ENCODE data around the gene ZAP70.
A peak's percentile ranks its signal among the peaks of the same experiment; 100 is the strongest.

The ZAP70 gene

DNA sequence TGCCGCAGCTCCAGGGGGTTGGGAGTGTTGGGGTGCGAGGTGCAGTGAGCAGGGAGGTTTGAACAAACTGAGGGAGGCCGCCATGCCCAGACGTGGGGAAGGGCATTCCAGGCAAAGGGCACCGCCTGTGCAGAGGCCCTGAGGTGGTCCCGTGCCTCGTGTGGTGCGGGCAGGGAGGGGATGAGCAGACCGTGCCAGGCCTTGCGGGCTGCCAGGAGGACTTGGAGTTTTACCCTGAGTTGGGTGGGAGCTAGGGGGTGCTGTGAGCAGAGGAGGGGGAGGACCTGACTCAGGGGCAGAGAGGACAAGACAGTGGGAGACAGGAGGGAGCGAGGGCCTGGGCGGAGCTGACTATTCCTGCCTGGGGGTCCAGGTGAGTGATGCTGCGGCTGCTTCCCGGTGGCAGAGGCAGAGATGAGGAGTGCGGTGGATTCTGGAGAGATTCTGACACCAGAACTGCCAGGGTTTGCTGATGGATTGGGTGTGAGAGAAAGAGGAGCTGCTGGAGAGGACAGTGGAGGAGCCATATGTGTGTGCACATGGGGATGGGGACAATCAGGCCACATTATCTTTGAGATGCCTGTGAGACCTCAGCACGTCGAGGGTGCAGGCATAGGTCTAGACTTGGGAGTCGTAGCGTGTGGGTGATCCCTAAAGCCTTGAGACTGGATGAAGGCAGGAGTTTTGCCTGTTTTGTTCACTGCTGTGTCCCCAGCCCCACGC, 23.4 kb downstream of the ZAP70 start:
- no peaks in the 10 kb centered on the region for H3K9me3 Mint-ChIP-seq
- H3K4me1 Mint-ChIP-seq (ENCODE audit: low read depth in 2 of 2), result peaks cover 38 to 46% of the 10 kb centered on the region in 2 donors
- no peak overlapping the region for H3K4me3 Mint-ChIP-seq
- H3K36me3 Mint-ChIP-seq (ENCODE audit: insufficient read depth), result peaks cover 93% of the 10 kb centered on the region
- no peaks in the 10 kb centered on the region for H3K27me3 Mint-ChIP-seq
- peak overlapping the region; percentile 13 to 74 for H3K27ac Mint-ChIP-seq
- no peak for DNase-seq
- ATAC-seq (replicated peaks), result no peak

DNA sequence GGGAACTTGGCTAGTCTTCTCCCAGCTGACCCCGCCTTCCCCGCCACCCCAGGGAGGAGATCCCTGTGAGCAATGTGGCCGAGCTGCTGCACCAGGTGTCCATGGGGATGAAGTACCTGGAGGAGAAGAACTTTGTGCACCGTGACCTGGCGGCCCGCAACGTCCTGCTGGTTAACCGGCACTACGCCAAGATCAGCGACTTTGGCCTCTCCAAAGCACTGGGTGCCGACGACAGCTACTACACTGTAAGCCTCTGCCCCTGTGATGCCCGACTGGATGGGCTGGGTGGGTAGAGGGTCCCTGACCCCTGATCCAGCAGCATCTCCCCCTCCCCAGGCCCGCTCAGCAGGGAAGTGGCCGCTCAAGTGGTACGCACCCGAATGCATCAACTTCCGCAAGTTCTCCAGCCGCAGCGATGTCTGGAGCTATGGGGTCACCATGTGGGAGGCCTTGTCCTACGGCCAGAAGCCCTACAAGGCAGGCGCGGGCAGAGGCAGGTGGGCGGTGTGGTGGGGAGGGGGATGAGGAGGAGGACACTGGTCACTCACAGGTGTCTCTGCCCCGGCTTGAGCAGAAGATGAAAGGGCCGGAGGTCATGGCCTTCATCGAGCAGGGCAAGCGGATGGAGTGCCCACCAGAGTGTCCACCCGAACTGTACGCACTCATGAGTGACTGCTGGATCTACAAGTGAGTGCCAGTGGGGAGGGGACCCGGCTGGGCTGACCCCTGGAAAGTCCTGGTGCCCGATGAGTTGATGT, 24.2 kb downstream of the ZAP70 start:
- no peak overlapping the region for H3K4me3 Mint-ChIP-seq
- peak overlapping the region in 1 of 2 donors; percentile 74 for H3K27ac Mint-ChIP-seq
- no peaks in the 10 kb centered on the region for H3K27me3 Mint-ChIP-seq
- ATAC-seq (replicated peaks) (no peak), DNase-seq (no peak)
- H3K4me1 Mint-ChIP-seq (ENCODE audit: low read depth in 2 of 2), result peaks cover 44 to 47% of the 10 kb centered on the region in 2 donors
- no peaks in the 10 kb centered on the region for H3K9me3 Mint-ChIP-seq
- peaks cover 92% of the 10 kb centered on the region for H3K36me3 Mint-ChIP-seq (ENCODE audit: insufficient read depth)

DNA sequence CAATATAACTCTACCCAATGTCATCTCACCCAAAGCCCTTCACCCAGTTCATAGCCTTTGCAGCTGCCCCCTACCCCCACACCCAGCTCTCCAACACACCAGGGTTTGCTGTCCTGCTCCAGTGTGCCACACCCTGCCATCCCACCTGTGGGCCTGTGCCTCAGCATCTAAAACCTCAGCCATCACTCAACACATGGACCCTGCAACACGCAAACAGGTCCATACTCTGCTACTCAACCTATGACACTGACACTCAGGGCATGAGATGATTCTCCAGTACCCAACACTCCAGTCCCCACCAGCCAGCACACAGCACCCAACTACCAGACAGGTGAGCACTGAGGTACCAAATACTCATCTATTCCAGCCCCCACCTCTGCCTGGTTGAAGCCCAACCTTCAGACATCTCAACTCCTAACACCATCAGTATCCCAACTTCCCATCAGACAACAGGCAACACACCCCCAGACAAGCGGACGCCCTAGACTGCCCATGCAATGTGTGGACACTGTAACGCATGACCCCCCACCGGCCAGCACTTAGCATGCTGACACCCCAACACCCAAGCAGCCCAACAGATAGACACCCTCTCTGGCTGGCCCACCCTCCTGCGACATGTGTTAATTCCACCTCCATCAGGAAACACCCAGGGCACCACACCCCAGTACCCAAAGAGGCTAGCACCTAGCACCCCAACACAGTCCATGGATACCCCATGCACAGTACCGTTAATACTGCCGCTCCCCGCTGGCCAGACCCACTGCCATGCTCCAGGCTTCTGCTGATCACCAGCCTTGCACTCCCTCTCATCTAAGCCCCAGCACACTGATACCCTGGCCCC, 25.0 kb downstream of the ZAP70 start:
- Mint-ChIP-seq H3K4me1 (ENCODE audit: low read depth in 2 of 2) (peaks cover 50 to 52% of the 10 kb centered on the region in 2 donors), H3K27ac (peak overlapping the region; percentile 74 to 83), H3K4me3 (peak overlapping the region; percentile 3 to 16), H3K9me3 (no peaks in the 10 kb centered on the region), H3K27me3 (no peaks in the 10 kb centered on the region), H3K36me3 (ENCODE audit: insufficient read depth) (peaks cover 87% of the 10 kb centered on the region)
- ATAC-seq (replicated peaks) (no peak), DNase-seq (no peak)

DNA sequence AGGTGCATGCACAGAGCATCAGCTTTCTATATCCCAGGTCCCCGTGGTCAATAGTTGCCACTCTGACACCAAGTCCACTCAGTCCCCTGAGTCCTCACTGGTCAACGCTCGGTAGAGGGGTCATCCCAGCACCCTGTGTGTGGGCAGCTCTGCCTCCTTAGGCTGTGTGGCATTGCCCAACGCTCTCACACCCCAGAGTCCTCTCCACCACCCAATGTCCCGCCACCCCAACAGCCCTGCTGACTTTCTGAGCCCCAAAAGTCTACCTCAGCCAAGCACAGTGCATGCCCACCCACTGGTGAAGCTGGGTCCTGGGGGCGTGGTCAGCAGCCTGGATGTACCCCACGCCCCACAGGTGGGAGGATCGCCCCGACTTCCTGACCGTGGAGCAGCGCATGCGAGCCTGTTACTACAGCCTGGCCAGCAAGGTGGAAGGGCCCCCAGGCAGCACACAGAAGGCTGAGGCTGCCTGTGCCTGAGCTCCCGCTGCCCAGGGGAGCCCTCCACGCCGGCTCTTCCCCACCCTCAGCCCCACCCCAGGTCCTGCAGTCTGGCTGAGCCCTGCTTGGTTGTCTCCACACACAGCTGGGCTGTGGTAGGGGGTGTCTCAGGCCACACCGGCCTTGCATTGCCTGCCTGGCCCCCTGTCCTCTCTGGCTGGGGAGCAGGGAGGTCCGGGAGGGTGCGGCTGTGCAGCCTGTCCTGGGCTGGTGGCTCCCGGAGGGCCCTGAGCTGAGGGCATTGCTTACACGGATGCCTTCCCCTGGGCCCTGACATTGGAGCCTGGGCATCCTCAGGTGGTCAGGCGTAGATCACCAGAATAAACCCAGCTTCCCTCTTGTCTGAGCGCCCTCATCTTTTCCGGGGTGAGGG, 25.9 kb downstream of the ZAP70 start:
- Mint-ChIP-seq H3K36me3 (ENCODE audit: insufficient read depth) (peaks cover 80% of the 10 kb centered on the region), H3K4me3 (peak overlapping the region; percentile 3 to 18), H3K27me3 (no peaks in the 10 kb centered on the region), H3K9me3 (no peaks in the 10 kb centered on the region), H3K27ac (peak overlapping the region; percentile 74 to 83), H3K4me1 (ENCODE audit: low read depth in 2 of 2) (peaks cover 55 to 57% of the 10 kb centered on the region in 2 donors)
- ATAC-seq (replicated peaks) (no peak), DNase-seq (no peak)

DNA sequence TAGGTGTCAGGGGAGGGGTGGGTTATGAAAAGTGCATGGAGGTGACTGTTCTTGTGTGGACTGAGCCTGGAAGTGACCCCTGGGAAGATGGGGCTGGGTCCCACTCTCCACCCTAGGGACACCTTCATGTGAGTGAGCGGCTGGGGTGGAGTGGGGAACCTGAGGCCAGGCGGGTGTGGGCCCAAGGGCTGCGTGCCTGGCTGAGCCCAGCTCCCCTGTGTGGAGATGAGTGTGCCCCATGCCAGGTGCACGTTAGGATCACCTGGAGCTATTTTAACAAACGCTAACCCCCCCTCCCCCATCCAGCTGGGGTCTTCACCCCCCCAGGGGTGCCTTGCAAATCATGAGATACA, 26.5 kb downstream of the ZAP70 start:
- H3K27me3 Mint-ChIP-seq, result no peaks in the 10 kb centered on the region
- ATAC-seq (replicated peaks), result no peak
- peak overlapping the region; percentile 18 to 65 for H3K4me3 Mint-ChIP-seq
- H3K27ac Mint-ChIP-seq, result peak overlapping the region in 1 of 2 donors; percentile 91
- no peaks in the 10 kb centered on the region for H3K9me3 Mint-ChIP-seq
- peaks cover 74% of the 10 kb centered on the region for H3K36me3 Mint-ChIP-seq (ENCODE audit: insufficient read depth)
- DNase-seq, result no peak
- peaks cover 59 to 62% of the 10 kb centered on the region in 2 donors for H3K4me1 Mint-ChIP-seq (ENCODE audit: low read depth in 2 of 2)

DNA sequence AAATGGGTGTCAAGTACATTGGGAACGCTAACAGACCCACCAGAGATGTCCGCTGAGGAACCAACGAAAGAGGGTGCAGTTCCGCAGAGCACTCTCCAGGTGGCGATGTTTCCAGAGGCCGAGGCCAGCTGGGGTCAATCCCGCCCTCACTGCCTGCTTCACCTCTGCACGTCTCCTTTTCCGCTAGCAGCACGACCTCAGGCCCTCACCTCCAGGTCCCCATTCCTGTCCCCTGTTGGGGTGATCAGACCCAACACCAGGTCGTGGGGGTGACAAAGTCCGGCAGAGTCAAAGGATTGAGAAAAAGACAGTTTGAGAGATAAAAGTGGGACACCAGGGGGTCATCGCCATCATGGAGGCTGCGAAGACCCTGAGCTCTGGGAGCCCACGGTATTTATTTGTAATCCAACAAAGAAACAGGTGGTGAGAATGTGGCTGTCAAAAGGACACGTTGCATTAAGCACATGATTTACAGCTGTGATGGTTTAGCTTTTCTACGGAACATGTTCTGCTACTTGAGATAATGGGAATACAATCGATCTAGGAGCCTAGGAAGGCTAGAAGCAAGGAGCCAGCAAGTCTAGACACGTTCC, 27.3 kb downstream of the ZAP70 start:
- no peaks in the 10 kb centered on the region for H3K27me3 Mint-ChIP-seq
- peak overlapping the region; percentile 91 for H3K27ac Mint-ChIP-seq
- DNase-seq, result peak in 2 of 3 experiments; percentile 29 to 34
- peak overlapping the region; percentile 40 to 65 for H3K4me3 Mint-ChIP-seq
- H3K36me3 Mint-ChIP-seq (ENCODE audit: insufficient read depth), result peaks cover 70% of the 10 kb centered on the region
- no peaks in the 10 kb centered on the region for H3K9me3 Mint-ChIP-seq
- H3K4me1 Mint-ChIP-seq (ENCODE audit: low read depth in 2 of 2), result peaks cover 65 to 69% of the 10 kb centered on the region in 2 donors
- ATAC-seq (replicated peaks), result peak; percentile 18

DNA sequence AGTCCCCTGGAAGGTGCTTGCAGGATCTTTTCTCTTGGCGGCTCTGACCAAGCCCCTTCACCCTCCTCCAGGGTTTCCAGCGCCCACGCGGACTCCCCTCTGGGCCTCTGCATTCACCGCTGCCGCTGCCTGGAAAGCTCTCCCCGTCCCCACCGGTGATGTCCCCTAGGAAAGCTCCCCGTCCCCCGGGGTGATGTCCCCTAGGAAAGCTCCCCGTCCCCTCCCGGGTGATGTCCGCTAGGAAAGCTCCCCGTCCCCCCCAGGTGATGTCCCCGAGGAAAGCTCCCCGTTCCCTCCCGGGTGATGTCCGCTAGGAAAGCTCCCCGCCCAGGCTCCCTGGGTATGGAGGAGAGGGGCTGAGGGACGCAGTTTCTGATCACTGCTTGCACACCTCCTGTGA, 27.9 kb downstream of the ZAP70 start:
- H3K27me3 Mint-ChIP-seq, result no peaks in the 10 kb centered on the region
- peak overlapping the region; percentile 40 to 65 for H3K4me3 Mint-ChIP-seq
- ATAC-seq (replicated peaks) (no peak), DNase-seq (no peak)
- H3K36me3 Mint-ChIP-seq (ENCODE audit: insufficient read depth), result peaks cover 66% of the 10 kb centered on the region
- H3K4me1 Mint-ChIP-seq (ENCODE audit: low read depth in 2 of 2), result peaks cover 67 to 72% of the 10 kb centered on the region in 2 donors
- peak overlapping the region; percentile 91 for H3K27ac Mint-ChIP-seq
- H3K9me3 Mint-ChIP-seq, result no peaks in the 10 kb centered on the region

DNA sequence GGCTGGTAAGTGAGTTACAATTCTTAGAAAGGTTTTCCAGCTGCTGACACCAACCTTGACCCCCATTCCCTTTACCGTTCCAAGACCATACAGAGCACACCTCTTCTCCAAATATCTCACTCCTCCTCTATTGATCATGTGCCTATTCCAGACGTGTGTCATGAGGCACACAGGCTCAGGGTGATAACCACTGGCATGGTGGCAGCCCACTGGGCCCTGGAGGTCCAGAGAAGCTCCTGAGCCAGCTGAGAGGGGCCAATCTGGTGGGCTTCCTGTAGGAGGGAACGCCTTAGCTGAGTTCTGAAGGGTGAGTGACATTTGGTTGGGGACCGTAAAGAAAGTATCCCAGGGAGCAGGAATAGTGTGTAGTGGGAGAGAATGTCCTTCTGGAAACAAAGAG, 28.3 kb downstream of the ZAP70 start:
- H3K27ac Mint-ChIP-seq, result peak overlapping the region; percentile 91
- H3K9me3 Mint-ChIP-seq, result no peaks in the 10 kb centered on the region
- no peak for DNase-seq
- peaks cover 62% of the 10 kb centered on the region for H3K36me3 Mint-ChIP-seq (ENCODE audit: insufficient read depth)
- no peak for ATAC-seq (replicated peaks)
- no peaks in the 10 kb centered on the region for H3K27me3 Mint-ChIP-seq
- H3K4me1 Mint-ChIP-seq (ENCODE audit: low read depth in 2 of 2), result peaks cover 69 to 73% of the 10 kb centered on the region in 2 donors
- peak overlapping the region; percentile 40 to 65 for H3K4me3 Mint-ChIP-seq

DNA sequence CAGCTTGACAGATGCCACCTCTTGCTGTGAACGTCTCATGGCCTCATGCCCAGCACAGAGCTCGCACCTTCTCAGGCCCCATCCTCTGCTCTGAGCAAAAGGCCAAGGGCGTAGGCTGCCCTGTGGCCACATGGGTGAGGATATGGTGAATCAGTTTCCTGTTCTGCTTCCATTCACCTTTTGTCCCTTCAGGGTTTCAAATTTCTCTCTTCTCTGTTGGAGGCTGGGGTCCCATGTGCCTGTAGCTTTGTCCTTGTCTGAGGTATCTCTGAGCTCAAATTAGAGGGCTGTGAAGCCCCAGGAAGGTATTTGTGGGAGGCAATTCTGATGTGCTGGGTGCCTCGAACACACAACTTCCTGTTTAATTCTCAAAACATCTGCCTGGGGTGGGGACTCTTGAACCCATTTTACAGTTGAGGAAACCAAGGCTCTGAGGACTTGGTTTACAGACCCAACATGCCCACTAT, 29.0 kb downstream of the ZAP70 start:
- DNase-seq (peak; percentile 26 to 37 (median 31)), ATAC-seq (replicated peaks) (peak; percentile 56)
- H3K27ac Mint-ChIP-seq, result peak overlapping the region; percentile 91
- peaks cover 54% of the 10 kb centered on the region for H3K36me3 Mint-ChIP-seq (ENCODE audit: insufficient read depth)
- no peaks in the 10 kb centered on the region for H3K27me3 Mint-ChIP-seq
- H3K4me1 Mint-ChIP-seq (ENCODE audit: low read depth in 2 of 2), result peaks cover 75 to 77% of the 10 kb centered on the region in 2 donors
- H3K4me3 Mint-ChIP-seq, result peak overlapping the region; percentile 40 to 65
- H3K9me3 Mint-ChIP-seq, result no peaks in the 10 kb centered on the region

DNA sequence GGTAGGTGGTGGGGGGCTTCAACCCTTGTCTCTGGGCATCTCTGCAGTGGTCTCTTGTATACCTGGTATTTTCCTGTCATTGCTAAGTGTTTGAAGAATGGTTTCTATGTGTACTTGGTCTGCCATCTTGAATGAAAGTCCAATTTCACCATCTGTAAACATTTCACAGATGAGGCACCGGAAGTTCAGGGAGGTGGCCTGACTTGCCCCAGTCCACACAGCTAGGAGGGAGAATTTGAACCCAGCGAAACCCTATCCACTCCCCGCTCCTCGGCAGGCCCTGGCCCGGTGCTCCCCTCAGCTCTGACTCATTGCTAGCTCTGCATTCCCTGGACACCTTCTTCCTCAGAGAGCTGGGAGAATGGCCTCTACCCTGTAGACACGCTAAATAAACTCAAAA, 30.5 kb downstream of the ZAP70 start:
- H3K4me1 Mint-ChIP-seq (ENCODE audit: low read depth in 2 of 2), result peaks cover 74 to 76% of the 10 kb centered on the region in 2 donors
- no peak for ATAC-seq (replicated peaks)
- peak overlapping the region; percentile 40 to 41 for H3K4me3 Mint-ChIP-seq
- no peaks in the 10 kb centered on the region for H3K27me3 Mint-ChIP-seq
- no peaks in the 10 kb centered on the region for H3K9me3 Mint-ChIP-seq
- DNase-seq, result no peak
- H3K27ac Mint-ChIP-seq, result peak overlapping the region; percentile 36 to 91
- peaks cover 47% of the 10 kb centered on the region for H3K36me3 Mint-ChIP-seq (ENCODE audit: insufficient read depth)

DNA sequence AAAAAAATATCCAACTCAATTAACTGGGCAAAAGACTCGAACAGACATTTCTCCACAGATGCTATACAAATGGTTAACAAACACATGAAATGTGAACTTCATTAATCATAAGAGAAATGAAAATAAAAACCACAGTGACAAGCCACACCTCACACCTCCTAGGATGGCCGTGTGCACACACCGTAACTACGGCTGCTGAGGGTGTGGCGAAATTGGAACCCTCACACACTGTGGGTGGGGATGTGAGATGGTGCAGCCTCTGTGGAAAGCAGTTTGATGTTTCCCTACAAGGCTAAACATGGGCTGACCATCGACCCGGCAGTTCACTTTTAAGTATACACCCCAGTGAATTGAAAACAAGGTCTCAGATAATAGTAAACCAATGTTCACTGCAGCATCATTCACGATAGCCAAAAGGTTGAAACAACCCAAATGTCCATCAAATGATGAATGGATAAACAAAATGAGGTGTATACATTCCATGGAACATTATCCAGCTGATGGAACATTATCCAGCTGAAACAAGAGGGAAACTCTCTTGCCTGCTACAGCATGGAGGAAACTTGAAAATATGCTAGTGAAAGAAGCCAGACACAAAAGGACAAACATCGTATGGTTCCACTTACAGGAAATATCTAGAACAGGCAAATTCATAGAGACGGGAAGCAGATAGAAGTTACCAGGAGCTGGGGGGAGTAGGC, 32.2 kb downstream of the ZAP70 start:
- ATAC-seq (replicated peaks) (peak; percentile 88), DNase-seq (peak; percentile 53 to 58 (median 54))
- peak overlapping the region; percentile 18 to 36 for H3K27ac Mint-ChIP-seq
- H3K4me3 Mint-ChIP-seq, result peak overlapping the region; percentile 40 to 60
- H3K9me3 Mint-ChIP-seq, result no peaks in the 10 kb centered on the region
- peaks cover 66 to 72% of the 10 kb centered on the region in 2 donors for H3K4me1 Mint-ChIP-seq (ENCODE audit: low read depth in 2 of 2)
- peaks cover 34% of the 10 kb centered on the region for H3K36me3 Mint-ChIP-seq (ENCODE audit: insufficient read depth)
- no peaks in the 10 kb centered on the region for H3K27me3 Mint-ChIP-seq

DNA sequence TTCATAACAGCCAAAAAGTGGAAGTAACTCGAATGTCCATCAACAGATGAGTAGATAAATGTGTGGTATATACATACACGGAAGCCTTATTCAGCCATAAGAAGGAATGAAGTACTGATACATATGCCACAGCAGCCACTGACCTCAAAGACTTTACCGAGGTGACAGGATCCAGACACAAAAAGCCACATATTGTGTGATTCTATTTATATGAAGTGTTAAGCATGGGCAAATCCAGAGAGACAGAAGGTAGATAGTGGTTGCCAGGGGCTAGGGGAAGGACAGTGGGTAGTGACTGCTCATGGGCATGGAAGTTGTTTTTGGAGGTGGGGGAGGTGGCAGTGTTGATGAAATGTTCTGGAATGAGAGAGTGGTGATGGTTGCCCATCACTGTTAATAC, 33.9 kb downstream of the ZAP70 start:
- peak in 2 of 3 experiments; percentile 19 to 25 for DNase-seq
- no peaks in the 10 kb centered on the region for H3K27me3 Mint-ChIP-seq
- H3K27ac Mint-ChIP-seq, result peak overlapping the region; percentile 5 to 82
- H3K9me3 Mint-ChIP-seq, result no peaks in the 10 kb centered on the region
- H3K36me3 Mint-ChIP-seq (ENCODE audit: insufficient read depth), result peaks cover 20% of the 10 kb centered on the region
- H3K4me3 Mint-ChIP-seq, result peak overlapping the region; percentile 17 to 51
- peak; percentile 54 for ATAC-seq (replicated peaks)
- peaks cover 54 to 65% of the 10 kb centered on the region in 2 donors for H3K4me1 Mint-ChIP-seq (ENCODE audit: low read depth in 2 of 2)

All from effector memory CD8-positive, alpha-beta T cell (primary cell).